GM21529 (cell line): ENCODE results near the gene TRERF1.
"Not testable (repeated sequence)": the region's sequence is repeated elsewhere in the genome, so short reads cannot be mapped to it uniquely, and the experiment has no call there.

Source experiments
- ATAC-seq: cut with Tn5 transposase; IDR thresholded peaks from one replicate; pipeline ENCODE4 v1.9.1; 2021; ENCODE audit not compliant: unreplicated experiment

Gene TRERF1

GRCh38 chr6:42200035-42200434, 251.7 kb downstream of the TRERF1 start:
- ATAC-seq = no peak

GRCh38 chr6:42199106-42199981, 252.4 kb downstream of the TRERF1 start:
- ATAC-seq = no peak

GRCh38 chr6:42197555-42198362, 254.0 kb downstream of the TRERF1 start:
- no peak for ATAC-seq

GRCh38 chr6:42195415-42195814, 256.3 kb downstream of the TRERF1 start:
- no peak for ATAC-seq

- ATAC-seq = no peak
These were observed 257.7 kb downstream of the TRERF1 start for GRCh38 chr6:42194056-42194455.

- no peak for ATAC-seq
These were observed 258.2 kb downstream of the TRERF1 start for GRCh38 chr6:42193491-42193894.

GRCh38 chr6:42192385-42192784, 259.3 kb downstream of the TRERF1 start:
- not testable (repeated sequence) for ATAC-seq

GRCh38 chr6:42190554-42191183, 261.1 kb downstream of the TRERF1 start:
- no peak for ATAC-seq

- no peak for ATAC-seq
These were observed 263.3 kb downstream of the TRERF1 start for GRCh38 chr6:42188406-42188805.

DNA sequence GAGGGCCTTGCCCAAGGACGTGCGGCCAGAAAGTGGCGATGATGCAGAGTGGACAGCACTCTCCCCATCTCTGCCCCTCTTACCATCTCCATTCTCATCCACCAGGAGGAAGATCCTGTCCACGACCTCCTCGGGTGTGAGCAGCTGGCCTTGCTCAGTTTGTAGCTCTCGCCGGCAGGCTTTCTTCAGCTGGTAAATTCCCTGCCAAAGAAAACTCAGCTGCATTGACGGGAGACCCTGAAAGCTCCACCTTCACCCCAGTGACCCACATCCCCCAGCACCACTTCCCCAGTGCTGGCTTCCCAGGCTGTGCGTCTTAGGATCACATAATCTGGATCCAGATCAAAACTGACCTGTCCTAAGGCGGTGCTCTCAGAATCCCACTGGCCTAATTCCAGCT, 266.1 kb downstream of the TRERF1 start:
- ATAC-seq = no peak

GRCh38 chr6:42184475-42184874, 267.3 kb downstream of the TRERF1 start:
- no peak for ATAC-seq

GRCh38 chr6:42182101-42182500, 269.6 kb downstream of the TRERF1 start:
- no peak for ATAC-seq

DNA sequence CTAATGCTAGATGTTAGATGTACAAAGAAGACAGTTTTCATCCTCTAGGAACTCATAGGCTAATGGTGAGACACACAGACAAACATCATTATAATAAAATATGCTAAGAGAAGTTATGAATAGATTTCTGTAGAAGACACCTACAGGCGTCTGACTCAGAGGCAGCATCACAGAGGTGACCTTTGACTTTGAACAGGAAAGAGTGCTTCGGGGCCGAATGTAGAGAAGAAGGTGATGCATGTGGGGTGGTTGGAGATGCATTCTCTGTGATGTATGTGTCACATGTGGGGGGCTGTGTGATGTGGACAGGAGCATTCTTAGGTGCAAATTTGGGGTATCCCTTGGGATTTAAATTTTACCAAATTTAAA, 271.8 kb downstream of the TRERF1 start:
- ATAC-seq = no peak

GRCh38 chr6:42179261-42179944, 272.3 kb downstream of the TRERF1 start:
- ATAC-seq = no peak

DNA sequence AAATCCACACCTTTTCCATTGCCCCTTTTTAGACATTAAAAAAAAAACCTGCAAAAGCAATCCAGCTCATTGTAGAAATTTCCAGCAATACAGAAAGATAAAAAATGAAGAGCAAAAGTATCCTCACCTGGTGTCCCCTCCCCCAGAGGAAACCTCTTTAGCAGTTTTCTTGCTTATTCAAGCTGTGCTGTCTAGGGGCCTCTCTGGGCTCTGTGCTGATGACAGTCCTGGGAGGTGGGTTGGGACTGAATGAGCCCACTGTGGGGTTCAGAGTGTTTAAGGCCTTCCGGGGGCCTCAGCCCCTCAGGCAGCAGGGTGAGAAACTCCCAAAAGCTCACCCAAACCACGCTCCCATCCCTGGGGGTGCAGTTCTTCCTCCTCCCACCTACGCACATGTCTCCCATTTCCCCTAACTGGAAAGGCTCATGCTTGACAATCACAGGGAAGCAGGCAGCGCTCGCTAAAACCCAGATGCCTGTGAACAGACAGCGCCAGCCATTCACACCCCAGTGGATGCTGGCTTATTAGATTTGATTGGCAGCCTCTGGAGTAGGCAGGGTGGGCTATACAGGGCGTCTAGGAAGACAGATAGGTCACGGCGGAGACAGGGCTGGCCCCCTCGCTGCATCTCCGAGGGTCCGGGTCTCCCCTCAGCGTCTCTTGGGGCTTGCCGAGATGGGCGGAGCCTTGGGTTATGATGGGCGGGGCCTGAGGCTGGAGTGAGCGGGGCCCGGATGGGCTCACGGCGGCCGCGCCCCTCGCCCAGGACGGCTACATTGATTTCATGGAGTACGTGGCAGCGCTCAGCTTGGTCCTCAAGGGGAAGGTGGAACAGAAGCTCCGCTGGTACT, 274.0 kb downstream of the TRERF1 start:
- no peak for ATAC-seq

- ATAC-seq = no peak
These were observed 274.7 kb downstream of the TRERF1 start for GRCh38 chr6:42176981-42177380.

- no peak for ATAC-seq
These were observed 275.9 kb downstream of the TRERF1 start for GRCh38 chr6:42175860-42176259.
